T-helper 9 cell (primary cell): ENCODE results near the gene KAZN.

ENCODE experiments used
- DNase-seq: peaks from one replicate; pipeline ENCODE4 v3.0.0-alpha.2; 2020

KAZN gene

DNA sequence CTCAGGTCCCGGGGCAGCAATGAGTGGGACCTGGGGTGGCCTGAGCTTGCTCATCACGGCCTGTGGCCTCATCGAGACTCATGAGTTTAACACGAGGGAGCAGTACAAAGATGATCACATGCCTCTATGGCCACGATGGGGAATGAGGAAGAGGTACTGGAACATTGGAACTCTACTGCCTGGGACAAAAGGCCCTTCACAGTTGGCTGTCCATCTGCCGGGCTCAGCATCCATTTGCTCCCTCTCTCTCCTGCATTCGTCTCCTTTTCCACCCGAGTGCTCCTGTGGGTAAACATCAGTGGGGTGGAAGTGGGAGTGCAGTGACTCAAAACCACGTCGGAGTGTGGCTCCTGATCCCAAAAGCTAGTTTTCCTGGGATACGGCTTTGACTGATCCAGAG lies 124.9 kb downstream of the KAZN start:
- no peak for DNase-seq

DNA sequence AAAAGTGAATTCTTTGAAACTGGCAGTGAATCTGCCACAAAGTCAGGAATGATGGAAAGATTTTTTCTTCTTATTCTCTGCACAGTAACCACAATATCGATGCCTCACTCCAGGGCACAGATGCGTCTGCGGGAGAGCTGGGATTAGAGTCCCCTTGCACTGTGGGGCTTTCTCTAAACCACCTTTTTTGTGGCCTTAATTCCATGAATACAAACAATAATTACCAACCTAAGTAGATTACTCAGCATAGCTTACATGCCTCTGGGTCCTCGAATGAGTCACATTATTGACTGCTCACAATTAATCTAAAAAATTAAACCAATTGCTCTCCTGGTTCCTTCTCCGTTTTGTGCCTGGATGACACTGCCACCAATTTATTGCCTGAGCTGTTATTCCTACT lies 125.8 kb downstream of the KAZN start:
- DNase-seq = no peak

DNA sequence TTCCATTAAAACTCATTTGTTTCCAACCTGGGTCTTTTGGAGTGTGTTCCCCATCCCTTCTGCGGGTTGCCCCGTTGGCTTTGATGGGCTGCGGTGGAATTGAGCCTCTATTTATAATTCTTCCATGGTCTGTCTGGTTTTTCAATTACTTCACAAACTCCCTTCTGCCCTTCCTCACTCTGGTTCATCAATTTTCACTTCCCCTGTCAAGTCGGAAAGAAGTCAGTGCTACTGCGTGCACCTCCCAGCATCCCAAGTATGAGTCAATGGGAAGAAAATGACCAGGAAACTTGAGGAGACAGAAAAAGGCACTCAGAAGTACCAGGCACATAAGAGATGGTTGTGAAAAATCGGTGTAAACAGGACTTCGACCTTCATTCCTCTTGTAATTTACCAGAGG lies 126.2 kb downstream of the KAZN start:
- no peak for DNase-seq

DNA sequence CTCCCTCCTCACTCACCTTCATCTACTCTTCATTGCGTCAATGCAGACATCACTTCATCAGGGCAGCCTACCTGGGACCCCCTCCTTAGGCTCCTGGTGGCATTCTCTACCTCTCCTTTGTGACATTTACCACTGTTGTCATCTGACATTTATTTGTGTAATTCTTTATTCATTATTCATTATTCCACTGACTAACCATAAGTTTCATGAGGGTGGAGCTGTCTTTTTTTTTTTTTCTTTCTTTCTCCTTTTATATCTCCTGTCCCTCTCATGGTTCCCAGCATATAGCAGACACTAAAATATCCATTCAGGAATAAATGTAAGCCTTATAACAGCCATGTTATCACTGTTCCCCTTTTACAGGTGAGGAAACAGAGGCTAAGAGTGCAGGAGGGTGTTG lies 126.8 kb downstream of the KAZN start:
- DNase-seq = no peak

DNA sequence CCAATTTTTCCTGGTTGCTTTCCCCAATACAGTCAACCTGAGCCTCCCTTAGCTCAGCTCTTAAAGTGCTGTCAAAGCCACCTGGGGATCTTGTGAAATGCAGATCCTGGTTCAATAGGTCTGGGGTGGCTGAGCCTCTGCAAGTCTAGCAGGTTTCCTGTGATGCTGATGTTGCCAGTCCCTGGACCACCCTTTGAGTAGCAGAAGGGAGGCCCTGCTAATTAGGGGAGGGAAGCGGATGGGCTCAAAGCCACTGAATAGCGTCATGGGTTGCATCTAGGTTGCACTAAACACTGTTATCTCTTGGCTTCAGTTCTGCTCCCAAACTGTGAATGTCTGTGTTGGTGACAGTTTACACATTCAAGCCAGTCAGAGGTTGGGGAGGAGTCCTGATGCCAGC lies 127.2 kb downstream of the KAZN start:
- DNase-seq = no peak

DNA sequence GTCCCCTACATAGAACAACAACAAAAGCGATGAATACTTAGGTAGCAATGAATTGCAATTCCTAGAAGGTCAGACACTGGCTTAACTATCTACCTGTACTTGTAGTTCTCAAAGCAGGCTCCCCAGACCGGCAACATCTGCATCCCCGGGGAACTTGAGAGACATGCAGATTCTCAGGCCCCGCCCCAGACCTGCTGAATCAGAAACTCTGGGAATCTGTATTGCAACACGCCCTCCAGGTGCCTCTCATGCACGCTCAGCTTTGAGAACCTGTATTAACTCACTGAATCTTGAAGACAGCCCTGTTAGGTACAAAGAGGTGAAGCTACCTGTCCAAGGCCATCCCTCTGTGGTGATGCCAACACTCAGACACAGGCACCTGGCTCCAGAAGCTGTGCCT lies 128.1 kb downstream of the KAZN start:
- DNase-seq = no peak

DNA sequence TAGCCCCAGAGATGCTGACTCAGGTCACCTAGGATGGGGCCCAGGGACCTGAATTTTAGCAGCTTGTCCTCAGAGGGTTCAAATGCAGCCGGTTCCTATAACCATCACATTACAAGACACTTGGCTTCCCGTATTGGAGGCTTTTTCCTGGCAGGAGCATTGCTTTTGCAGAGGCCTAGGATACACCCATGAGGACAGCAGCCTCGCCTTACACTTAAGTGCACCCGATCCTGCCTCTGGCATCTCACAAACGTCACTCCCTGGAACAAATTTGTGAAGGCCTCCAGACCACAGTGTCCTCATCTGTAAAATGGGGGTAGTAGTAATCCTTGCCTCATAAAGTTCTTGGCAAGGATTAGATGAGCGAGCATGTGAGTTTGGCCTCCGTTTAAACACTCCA lies 130.0 kb downstream of the KAZN start:
- no peak for DNase-seq

DNA sequence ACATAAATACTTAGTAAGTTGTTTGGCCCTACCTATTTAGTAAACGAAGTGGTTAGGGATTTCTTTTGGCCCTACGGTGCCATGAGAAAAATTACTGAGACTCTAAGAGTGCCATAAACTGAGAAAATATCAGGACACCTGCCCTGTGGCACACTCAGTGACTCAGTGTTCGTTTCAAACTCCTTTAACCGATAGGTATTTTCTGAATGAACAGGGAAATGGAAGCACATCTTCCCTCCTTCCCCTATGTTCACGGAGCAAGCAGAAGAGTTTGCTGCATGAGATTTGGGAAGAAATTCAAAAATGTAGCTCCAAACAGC lies 134.2 kb downstream of the KAZN start:
- no peak for DNase-seq

DNA sequence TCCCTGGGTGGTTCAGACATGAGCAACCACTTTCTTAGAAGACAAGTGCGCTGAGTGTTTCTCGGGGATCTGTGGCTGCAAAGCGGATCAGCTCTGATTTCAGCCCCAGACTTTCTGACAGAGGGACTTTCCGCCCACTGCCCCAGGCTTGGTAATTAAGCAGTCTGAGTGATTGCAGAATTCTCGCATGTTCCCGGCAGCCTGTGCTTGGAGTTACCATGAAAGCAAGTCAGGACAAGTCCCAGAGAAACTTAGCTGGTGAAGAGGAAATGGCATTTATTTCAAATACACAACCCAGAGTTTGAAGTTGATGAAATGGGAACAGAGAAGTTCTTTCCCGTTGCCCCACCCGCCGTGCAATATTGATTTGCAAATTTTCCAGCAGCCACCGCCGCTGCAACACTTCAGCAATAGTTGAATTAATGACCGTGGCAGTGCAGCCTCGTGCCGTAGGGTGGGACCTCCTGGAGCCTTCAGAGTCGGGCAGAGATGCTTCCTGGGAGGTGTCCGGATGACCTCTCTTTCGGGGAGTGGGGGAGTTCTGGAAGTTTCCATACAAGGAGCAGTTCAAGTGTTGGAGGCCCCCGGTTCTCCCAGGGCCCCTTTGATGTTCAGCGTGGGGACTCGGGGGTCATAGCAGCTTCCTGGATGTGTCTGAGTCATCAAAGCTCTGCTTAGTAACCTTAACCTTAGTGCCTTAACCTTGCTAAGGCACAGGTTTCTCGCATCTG lies 134.7 kb downstream of the KAZN start:
- no peak for DNase-seq

DNA sequence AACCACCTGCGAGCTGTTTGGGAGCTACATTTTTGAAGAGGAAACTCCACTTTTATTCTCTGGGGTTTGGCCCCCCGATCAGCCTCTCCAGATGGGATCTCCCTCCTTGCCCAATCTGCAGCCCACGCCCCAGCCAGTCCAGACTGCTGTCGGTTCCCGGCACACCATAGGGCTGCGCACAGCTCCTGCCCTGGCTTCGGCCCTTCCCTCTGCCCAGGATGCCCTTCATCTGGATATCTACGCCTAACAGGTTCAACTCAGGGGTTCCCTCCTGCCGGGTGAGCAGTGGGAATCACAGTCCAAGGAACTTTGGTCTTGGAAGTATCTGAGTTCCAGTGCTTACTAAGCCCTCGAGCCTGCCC lies 135.3 kb downstream of the KAZN start:
- no peak for DNase-seq

DNA sequence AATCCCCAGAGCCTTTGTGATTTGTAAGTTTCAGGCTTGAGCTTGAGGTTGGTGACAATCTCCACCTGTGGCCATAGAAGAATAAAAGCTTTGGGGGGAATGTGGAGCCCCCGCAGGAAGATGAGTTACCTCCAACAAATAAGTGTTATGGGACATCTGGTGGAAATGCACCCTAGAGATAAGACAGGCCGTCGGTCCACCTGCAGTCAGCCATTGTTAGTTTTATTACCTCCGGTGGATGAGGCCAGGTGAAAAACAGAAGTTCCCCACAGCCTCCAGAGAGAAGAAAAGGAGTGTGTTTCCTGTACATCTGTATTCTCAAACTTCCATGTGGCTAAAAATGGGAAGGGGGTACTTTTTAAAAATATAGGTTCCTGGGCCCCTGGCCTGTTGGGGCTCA lies 137.4 kb downstream of the KAZN start:
- no peak for DNase-seq

DNA sequence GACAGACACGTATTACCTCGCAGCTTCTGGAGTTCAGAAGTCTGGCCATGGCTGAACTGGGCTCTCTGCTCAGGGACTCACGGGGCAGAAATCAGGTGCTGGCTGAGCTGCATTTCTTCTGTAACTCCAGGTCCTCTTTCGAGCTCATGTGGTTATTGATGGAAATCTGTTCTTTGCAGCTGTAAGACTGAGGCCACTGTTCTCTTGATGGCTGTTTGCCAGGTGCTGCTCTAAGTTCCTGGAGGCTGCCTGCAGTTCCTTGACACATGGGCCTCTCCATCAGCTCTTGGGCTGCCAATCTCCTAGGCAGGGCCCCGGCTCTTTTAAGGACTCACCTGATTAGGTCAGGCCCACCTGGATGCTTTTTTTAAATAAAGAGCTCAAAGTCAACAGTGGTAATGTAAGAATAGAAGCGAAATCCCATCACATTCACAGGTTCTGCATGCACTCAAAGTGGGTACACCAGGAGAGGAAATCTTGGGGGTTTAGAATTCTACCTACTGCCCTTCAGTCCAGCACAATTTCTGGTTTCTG lies 139.1 kb downstream of the KAZN start:
- no peak for DNase-seq

DNA sequence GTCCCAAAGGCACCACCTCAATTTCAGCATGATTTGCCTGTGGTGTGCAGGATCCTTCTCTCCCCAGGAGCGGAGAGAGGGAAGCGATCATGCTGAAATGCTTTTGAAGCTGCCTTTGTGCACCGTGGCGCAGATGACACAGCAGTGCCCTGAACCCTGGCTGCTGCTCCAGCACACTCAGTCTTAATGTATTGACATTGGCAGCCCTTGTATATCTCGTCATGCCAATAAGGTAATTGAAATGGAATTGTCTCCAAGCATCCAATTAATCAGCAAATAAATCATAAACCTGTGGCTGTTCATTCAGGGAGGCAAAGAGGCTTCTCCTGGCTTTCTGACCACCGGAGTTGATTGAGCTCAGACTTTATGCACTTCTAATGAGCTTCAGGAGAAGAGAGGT lies 139.8 kb downstream of the KAZN start:
- no peak for DNase-seq

DNA sequence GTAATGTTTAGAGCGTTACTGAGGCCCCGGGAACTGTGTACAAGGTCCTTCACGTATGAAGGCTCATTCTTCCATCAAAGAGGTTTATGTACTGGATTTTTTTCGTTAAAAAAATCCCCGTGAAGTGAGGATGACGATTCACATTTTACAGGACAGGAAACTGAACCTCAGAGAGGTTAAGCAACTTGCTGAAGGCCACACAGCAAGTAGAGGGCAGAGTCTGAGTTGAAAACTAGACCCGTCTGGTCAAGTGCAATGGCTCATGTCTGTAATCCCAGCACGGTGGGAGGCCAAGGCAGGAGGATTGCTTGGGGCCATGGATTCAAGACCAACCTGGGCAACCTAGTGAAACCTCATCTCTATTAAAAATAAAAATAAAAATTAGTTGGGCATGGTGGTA lies 140.2 kb downstream of the KAZN start:
- no peak for DNase-seq

DNA sequence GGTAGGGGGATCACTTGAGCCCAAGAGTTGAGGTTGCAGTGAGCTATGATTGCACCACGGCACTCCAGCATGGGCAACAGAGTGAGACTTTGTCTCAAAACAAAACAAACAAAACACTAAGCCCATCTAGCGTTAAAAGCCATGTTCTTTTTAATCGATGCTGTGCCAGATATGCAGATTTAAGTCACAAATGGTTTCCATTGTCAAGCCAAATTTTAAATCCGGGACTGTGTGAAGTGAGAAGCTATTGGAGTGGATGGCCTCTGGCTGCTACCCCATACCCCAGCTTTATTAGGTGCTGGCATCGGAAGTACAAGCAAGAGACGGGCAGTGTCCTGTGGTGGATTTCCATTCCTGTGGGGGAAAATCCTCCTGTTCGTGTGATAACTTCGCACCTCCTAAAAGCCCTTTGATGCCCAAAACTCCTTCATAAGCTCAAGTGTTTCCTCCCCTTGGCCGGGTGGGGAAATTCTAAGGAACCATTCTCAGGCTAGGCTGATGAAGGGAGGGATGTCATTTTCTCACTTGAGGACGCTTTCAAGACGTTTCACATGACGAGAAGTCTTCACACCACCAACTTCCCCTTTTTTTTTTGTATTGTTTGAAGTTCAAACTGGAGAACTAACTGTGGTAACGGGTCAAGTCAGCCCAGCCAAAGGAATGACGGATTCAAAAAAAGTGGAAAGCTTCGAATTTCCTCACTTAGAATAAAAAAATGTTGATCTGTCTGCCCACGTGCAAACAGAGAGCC lies 140.8 kb downstream of the KAZN start:
- DNase-seq = no peak

DNA sequence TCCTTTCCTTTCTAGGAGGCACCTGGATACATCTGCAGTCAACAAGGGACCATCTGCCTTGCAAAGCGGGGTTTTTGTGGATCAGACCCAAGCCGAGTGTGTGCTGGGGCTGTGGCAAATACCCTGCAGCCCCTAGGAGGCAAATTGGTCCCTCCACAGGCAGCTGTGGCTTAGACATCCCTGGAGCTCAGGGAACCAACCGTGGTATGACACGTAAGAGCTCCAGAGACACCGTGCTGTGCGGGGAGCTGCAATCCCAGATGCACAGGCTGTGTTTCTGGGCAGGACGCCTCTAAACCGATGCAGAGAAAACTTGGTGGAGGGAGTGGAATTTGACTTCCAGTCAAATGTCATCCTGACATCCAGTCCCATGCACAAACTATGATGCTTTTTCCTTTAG lies 141.5 kb downstream of the KAZN start:
- no peak for DNase-seq

DNA sequence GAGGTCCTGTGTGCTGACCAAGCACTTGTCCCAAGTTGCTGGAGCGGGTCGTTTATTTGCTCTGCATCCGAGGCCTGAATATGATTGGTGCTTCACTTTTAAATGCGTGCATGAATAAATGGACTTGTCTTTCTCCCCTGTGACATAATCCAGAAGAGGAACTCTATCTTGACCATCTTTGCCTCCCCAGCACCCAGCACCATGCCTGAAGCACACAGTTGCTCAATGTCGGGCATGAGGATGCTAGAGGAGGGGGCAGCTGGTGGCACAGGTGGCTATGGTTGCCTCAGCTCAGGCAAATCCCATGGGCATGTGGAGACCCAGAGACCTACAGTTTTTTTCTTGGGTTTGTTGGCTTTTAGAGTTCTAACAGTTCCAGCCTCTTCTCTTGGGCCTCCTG lies 142.6 kb downstream of the KAZN start:
- no peak for DNase-seq

DNA sequence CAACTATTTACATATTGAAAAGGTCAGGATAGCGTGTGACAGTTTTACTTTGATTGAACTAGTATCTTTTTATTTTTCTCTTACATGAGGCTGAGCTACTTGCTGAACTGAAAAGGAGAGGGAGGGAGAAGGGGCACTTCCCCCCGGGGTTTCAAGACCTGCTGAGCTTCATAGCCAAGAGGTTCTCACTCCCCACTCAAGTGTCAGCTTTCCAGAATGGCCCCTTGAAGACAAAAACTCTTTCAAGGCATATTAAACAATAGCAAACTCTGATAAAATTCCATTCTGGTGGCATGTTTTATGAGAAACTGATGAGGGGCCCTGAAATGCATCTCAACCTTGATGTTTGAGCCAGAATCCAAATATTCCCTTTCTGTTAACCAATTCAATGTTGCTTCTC lies 143.0 kb downstream of the KAZN start:
- DNase-seq = no peak

DNA sequence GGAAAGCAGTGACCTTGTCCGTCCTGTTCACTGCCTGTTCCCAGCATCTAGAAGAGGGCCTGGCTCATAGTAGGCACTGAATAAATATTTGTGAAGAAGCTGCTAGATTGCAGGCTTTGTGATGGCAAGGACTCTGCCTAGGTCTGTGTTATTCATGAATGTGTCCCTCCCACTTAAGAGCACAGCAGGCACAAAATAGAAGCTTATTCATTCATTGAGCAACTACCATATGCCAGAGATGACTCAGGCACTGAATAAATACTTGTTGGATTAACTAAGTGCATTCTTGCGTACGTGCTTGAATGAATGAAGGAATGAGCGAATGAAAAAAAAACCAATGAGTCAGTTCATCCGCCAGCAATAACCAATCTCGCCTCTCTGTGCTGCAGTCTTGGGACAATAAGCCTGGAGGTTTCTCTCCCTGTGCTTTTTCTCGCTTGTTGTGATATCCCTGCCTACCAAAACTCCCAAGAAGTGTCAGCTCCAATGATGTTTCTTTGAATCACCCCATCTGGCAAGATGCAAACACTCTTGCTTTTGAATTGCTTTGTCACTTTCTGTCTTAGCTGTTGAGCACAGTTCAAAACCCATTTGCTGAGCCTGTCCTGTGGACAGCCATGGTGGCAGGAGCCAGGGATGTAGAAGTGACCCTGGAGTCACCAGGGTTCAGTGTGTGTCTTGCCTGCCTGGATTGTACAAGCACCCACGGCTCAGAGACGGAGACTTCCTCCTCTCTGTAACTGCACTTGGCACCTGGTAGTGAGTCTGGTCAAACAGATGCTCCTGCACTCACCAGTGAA lies 143.9 kb downstream of the KAZN start:
- DNase-seq = no peak

DNA sequence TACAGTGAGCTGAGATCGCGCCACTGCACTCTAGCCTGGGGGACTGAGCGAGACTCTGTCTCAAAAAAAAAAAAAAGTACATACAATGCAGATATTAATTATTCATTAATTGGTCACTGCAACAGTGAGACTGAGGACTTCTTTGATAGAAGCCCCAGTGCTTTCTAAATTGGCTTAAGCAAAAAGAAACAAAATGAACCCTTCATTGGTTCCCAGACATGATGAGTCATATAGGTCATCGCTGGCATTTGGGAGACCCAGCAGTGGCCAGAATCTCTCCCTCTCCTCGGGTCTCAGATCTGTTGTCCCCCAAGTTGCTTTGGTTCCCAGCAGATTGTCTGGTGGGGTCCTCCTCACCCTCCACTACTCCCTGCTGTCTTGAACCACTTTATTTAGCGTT lies 144.9 kb downstream of the KAZN start:
- no peak for DNase-seq

DNA sequence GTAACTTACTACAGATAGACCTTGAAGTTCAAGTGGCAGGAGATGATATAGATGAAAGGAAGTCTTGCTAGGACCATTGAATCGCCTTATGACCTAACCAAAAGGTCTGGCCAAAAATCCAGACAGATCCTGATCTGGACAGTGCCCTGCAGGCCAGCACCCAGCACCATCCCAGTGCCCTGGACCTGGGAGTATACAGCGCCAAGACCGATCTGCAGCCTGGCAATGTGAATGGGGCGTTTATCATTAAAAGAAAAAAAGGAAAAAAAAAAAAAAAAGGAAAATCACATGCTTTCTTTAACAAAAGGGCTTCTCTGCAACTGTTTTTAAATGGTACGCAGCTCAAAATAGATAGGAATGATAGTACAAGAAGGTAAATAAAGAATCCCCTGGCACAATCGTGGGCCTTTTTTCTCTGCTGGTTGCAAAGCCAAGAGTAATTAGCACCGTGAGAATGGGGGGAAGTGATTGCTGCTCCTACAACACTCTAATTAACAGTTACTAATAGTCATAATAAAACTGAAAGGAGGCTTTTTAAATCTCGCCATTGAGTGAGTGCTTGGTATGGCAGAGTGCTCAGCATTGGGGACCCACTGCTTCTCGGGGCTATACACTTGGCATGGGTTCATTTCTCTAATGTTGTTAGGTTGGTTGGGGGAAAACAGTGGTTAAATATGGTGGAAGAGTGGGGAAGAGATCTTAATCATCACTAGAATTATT lies 146.7 kb downstream of the KAZN start:
- DNase-seq = no peak

DNA sequence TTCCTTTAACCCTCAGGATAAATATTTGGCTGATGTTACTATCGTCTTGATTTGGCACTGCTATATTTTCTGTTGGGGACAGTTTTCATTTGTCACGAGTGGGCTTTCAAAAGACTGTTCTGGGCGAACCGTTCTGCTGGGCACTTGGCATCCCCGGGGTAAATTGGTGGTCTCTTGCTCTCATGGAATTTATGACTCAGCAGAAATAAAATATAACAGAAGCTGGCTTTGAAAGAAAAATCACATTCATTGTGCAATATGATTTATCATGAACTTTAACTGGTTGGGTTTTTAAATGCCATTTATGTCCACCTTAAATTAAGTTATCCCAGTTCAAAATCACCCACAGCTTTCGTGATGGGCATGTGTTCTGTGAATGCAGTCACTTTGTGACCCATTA lies 147.3 kb downstream of the KAZN start:
- no peak for DNase-seq

DNA sequence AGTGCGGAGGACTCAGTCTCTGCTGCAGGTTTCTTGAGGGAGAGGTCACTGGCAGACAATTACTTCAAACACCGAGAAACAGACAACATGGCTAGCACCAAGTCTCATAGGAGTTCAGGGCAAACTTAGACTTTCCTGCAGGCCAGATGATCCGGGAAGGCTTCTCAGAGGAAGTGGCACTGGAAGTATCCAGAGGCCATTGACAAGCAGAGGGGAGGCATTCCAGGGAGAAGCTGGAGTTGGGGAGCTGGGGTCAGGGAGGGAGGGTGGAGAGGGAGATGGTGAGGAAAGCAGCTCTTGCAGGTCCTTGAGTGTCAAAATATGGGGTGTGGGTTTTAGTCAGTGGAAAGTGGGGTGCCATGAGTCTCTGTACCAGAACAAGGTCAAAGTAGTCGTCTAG lies 147.9 kb downstream of the KAZN start:
- no peak for DNase-seq
